Small intestine (tissue), 7 donors: ENCODE data around the gene PODXL2. TPM values are rescaled to one million over a fixed set of nuclear protein-coding genes. Genes with fewer than 3 reads are reported as not detected.

Experiments used
- DNase-seq, 2 donors: peaks; one replicate each; pipeline versions ENCODE4 v3.0.0 to v3.0.0-alpha.2; 2013
- FAIRE-seq: peaks from 2 replicates; lab custom pipeline; 2012; peaks lifted over from hg19 to GRCh38; lab: Jason Lieb, UNC
- H3K27ac ChIP-seq, 3 donors: one replicate each; pipeline ENCODE4 v1.5.1; 2013; ENCODE audit warnings: low read length in 2 of 3, mild to moderate bottlenecking in 2 of 3, control low read depth in 1 of 3, inconsistent platforms in 1 of 3, low read depth in 1 of 3, moderate library complexity in 1 of 3
- H3K27me3 ChIP-seq, 3 donors: one replicate each; pipeline ENCODE4 v1.6.1; 2013; ENCODE audit warnings: low read length in 3 of 3, inconsistent platforms in 1 of 3; ENCODE audit not compliant: control insufficient read depth in 3 of 3, insufficient read depth in 3 of 3
- H3K36me3 ChIP-seq, 3 donors: one replicate each; pipeline ENCODE4 v1.6.1; 2013; ENCODE audit warnings: low read length in 3 of 3, inconsistent platforms in 1 of 3, low read depth in 1 of 3, mild to moderate bottlenecking in 1 of 3, moderate library complexity in 1 of 3; ENCODE audit not compliant: control insufficient read depth in 3 of 3, insufficient read depth in 2 of 3
- H3K4me1 ChIP-seq, 3 donors: one replicate each; pipeline ENCODE4 v1.6.1; 2013; ENCODE audit warnings: low read length in 2 of 3, inconsistent platforms in 1 of 3, low read depth in 1 of 3, mild to moderate bottlenecking in 1 of 3, moderate library complexity in 1 of 3; ENCODE audit not compliant: control insufficient read depth in 3 of 3, insufficient read depth in 2 of 3
- H3K4me3 ChIP-seq, 3 donors: one replicate each; pipeline ENCODE4 v1.5.1; 2013; ENCODE audit warnings: low read length in 3 of 3, control low read depth in 1 of 3, inconsistent platforms in 1 of 3, low read depth in 1 of 3, mild to moderate bottlenecking in 1 of 3, moderate library complexity in 1 of 3
- H3K9me3 ChIP-seq, 2 donors: one replicate each; pipeline ENCODE4 v1.6.1; 2013; ENCODE audit warnings: low read depth in 1 of 2, low read length in 1 of 2; ENCODE audit not compliant: control insufficient read depth in 2 of 2, insufficient read depth in 1 of 2
- WGBS, 3 donors: extraction: QIAGEN DNeasy Blood & Tissue Kit; methylation state at CpG; one replicate each; pipeline ENCODE4 v1.1.7; 2013; 5-methylcytosine and 5-hydroxymethylcytosine counted together
- polyA plus RNA-seq, 4 donors: library from polyadenylated mRNA; stranded (reverse) in 3 of 4; unstranded in 1 of 4; fragments of 200-250 nt in 3 of 4; fragments of 120-200 nt in 1 of 4; gene quantifications; one replicate each; pipeline versions ENCODE4 v1.2.1 to v1.2.3, GENCODE V29; 2013
- donor health status: healthy with polysubstance abuse.
- donor health status: control.
- donor health status: control.
- donor health status: Bipolar disorder and iron deficiency.
- donor health status: healthy.

Gene PODXL2
- polyA plus RNA-seq, 4 donors, result 1.6 to 17.0 (median 4.2) TPM

DNA sequence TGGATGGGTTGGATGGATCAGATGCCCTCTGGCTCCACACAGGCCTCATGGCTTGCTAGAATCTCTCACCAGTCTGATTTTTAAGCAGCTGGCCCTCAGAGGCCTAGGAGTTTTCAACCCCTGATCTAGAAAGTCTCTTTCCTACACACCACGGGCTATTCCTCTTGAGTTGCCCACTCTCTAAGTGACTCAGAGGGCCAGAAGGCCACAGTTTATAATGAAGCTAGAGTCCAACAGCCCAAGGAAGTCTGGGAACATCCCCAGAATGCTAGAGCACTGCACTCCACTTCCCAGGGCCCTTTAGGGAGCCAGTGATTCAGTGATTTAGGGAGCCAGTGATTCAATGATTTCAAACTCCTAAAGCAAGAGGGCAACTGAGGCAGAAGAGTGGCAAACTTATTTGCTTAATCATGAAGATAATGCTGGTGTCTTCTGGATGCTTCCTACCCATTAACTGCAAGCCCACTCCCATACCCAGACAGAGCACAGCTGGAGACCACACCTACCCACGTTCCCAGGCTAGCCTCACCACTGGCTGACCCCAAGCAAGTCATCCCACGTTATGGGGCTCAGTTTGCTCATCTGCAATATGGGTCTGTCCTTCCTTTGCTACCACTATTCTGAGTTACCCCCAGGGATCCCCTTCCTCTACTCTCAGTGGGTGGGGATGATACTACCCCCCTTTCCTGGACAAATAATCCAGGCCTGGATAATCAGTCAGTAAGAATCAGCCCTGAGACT, 80.5 kb downstream of the PODXL2 start:
- DNase-seq (no peak), FAIRE-seq (no peak)
- 69 to 78% (median 70%) methylated on average over 3 of the region's 3 CpGs for WGBS, 3 donors

DNA sequence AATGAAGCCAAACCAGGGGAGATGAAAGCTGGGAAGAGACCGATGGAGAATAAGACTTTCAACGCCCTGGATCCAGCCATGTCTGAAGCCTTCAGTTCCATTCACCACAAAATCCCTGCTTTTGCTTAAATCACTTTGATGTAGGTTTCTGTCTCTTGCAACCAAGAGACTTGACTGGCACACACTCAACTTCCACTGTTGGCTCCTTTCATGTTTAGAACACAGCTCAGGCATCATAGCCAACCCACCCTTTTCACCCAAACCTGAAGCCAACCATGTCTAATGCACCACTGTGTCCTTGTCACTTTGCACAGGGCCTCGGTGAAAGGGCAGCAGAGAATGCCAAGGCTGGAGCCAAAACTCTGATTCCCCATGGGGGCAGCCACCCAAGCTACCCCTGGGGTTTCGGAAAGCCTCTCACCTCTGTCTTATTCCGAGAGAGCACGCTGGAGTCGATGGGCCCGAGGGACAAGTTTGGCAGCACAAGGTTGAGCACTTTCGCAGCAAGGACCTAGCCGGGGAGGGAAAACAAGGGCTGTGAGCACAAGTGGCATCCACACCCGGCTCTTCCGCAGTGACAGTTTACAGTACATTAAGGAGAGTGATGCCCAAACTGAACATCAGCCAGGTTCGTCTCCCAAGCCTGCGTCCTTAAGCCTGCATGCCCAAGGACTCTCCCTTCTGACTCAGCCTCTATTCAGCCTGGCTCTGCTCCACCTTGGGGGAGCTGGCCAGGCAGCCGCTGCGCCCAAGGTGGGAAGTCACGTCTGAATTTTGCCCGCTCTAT, 81.4 kb downstream of the PODXL2 start:
- H3K36me3 ChIP-seq, result peaks cover 0 to 30% (median 0%) of the 10 kb centered on the region in 3 donors
- no peak overlapping the region for H3K27ac ChIP-seq
- WGBS, 3 donors, result 87 to 92% (median 89%) methylated on average over 18 of the region's 18 CpGs
- no peaks in the 10 kb centered on the region for H3K9me3 ChIP-seq
- no peaks in the 10 kb centered on the region for H3K4me1 ChIP-seq
- H3K27me3 ChIP-seq, result no peaks in the 10 kb centered on the region
- FAIRE-seq, result no peak
- no peak for DNase-seq
- H3K4me3 ChIP-seq, result no peak overlapping the region

More for the DNA sequence above, 80.5 kb downstream of the PODXL2 start:
- no peak overlapping the region for H3K4me3 ChIP-seq
- H3K27ac ChIP-seq, result no peak overlapping the region
- H3K27me3 ChIP-seq, result no peaks in the 10 kb centered on the region
- H3K36me3 ChIP-seq, result peaks cover 0 to 23% (median 0%) of the 10 kb centered on the region in 3 donors
- H3K4me1 ChIP-seq, result no peaks in the 10 kb centered on the region
- no peaks in the 10 kb centered on the region for H3K9me3 ChIP-seq

DNA sequence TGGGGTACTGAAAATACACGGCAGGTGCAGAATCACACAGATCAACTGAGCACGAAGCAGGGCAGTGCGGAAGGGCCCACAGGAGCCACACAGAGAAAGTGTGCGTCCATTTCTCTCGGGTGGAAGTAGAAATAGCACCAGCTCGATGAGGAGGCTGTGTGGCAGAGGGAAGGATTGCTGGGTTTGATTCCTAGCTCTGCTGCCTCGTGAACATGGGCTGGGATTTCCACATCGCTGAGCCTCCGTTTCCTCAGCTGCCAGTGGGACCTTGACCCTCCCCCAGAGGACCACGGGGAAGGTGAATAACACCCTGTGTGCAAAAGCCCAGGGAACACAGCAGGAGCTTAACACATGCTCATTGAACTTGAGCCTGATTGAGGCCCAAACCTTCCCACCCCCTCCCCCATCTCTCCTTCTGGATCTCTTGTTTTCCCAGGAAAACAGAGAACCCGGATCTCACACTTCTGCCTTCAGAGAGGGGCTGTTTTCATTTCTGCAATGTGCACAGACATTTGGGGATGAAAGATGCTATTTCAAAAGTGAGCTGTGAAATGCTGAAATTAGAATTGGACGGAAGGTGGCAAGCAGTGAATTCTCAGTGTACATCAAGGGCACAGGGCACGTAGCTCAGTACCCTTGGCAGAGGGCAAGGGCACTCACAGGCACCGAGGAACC, 82.2 kb downstream of the PODXL2 start:
- Histone ChIP-seq H3K9me3 (no peaks in the 10 kb centered on the region), H3K27me3 (no peaks in the 10 kb centered on the region), H3K4me3 (no peak overlapping the region), H3K27ac (no peak overlapping the region), H3K4me1 (no peaks in the 10 kb centered on the region), H3K36me3 (peaks cover 0 to 37% (median 0%) of the 10 kb centered on the region in 3 donors)
- WGBS, 3 donors, result 84 to 88% (median 85%) methylated on average over 14 of the region's 14 CpGs
- FAIRE-seq, result no peak
- no peak for DNase-seq

DNA sequence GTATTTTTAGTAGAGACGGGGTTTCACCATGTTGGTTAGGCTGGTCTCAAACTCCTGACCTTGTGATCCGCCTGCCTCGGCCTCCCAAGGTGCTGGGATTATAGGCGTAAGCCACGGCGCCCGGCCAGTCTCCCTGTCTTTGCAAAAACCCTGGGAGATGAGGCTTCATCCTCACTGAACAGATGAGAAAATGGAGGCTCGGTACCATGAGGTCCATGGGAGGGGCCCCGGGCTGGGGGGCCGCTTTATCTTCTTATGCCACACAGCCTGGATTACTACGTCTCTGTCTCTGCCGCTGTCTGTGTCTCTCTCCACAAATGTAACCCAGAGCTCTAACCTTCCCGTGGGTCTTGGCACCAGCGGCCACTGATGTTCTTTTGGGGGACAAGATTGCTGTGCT, 82.9 kb downstream of the PODXL2 start:
- no peaks in the 10 kb centered on the region for H3K9me3 ChIP-seq
- H3K36me3 ChIP-seq, result peaks cover 0 to 37% (median 0%) of the 10 kb centered on the region in 3 donors
- FAIRE-seq, result no peak
- WGBS, 3 donors, result 90 to 97% (median 95%) methylated on average over 14 of the region's 14 CpGs
- no peaks in the 10 kb centered on the region for H3K4me1 ChIP-seq
- H3K27me3 ChIP-seq, result no peaks in the 10 kb centered on the region
- no peak for DNase-seq
- no peak overlapping the region for H3K27ac ChIP-seq
- H3K4me3 ChIP-seq, result no peak overlapping the region

DNA sequence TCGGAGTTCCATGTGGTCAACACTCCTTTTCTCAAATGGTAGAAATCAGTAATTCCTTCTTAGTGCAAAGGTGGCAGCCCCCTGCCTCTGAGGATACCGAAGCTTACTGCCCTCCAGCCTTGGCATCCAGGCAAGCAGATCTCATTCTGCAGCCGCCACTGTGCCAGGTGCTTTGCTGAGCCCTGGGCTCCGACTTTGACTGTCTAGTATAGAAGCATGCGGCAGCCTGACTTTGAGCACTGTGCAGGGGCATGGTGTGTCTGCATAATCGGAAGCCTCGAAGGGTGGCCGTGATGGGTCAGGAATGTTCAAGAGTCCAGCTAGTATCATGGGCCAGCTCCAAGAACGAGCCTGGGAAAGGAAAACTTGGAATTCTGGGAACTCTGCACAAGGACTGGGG, 83.5 kb downstream of the PODXL2 start:
- DNase-seq, result no peak
- H3K4me1 ChIP-seq, result no peaks in the 10 kb centered on the region
- H3K4me3 ChIP-seq, result no peak overlapping the region
- no peak overlapping the region for H3K27ac ChIP-seq
- WGBS, 3 donors, result 84 to 93% (median 85%) methylated on average over 9 of the region's 9 CpGs
- H3K9me3 ChIP-seq, result no peaks in the 10 kb centered on the region
- no peak for FAIRE-seq
- H3K27me3 ChIP-seq, result no peaks in the 10 kb centered on the region
- peaks cover 0 to 37% (median 0%) of the 10 kb centered on the region in 3 donors for H3K36me3 ChIP-seq

DNA sequence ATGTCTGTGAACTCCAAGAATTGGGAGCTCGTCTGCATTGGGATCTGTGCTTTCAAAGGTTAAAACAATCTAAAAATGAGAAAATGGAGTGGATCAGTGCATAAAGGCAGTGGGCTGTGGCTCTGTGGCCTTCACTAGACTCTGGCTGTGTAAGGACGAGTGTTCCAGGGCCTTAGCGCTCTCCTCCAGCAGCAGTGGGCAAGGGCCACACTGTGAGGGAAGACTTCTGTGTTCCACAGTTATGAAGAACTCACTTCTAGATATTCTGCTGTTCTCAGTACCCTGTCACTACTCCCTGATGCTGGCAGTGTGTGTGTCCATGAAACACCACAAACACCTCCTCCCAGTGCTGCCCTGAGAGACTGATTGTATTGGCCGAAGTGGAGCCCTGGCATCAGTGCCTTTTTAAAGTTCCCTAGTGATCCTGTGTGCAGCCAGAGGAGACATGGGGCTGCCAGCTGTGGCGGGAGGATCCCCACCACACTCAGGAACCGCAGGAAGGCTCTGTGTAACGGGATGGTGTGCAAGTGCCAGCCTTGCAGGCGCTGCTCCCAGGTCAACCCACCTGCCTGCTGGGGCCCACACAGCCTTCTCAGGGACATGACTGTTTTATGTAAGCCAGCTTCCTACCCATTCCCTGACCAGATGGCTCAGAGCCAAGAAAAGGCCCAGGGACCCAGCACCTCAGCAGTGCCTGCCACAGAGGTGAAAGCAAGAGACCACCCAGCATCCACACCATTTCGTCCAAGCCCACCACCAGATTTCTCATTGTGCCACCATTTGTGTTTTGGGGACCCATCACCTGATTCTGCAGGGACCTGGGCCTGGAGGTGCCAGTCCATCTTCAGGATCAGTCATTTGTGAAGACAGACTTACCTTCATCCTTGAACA, 84.1 kb downstream of the PODXL2 start:
- 82 to 88% (median 82%) methylated on average over 9 of the region's 9 CpGs for WGBS, 3 donors
- Histone ChIP-seq H3K4me1 (no peaks in the 10 kb centered on the region), H3K36me3 (peaks cover 0 to 34% (median 0%) of the 10 kb centered on the region in 3 donors), H3K27ac (no peak overlapping the region), H3K9me3 (no peaks in the 10 kb centered on the region), H3K4me3 (no peak overlapping the region), H3K27me3 (no peaks in the 10 kb centered on the region)
- FAIRE-seq (no peak), DNase-seq (no peak)

DNA sequence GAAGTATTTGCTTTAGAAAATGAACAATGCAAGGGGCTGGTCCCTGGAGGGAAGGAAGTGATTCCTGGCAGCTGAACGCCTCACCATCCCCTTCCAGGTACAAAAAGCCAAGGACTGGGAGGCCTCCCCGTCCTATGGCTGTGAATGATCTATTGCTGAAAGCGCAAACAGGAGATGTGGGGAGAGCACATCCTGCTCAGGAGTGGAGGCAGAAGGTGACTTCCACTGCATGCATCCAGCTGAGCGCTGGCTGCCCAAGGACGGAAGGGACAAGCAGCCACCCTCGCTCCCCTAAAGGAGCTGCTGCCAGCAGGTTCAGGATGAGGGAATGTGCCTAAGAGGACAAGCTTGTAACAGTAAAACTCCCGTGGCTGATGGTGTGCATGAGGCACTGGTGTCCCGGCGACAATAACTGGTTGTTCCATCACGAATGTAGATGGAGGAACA, 85.2 kb downstream of the PODXL2 start:
- Histone ChIP-seq H3K27me3 (no peaks in the 10 kb centered on the region), H3K36me3 (peaks cover 0 to 38% (median 0%) of the 10 kb centered on the region in 3 donors), H3K27ac (no peak overlapping the region), H3K4me1 (no peaks in the 10 kb centered on the region), H3K9me3 (no peaks in the 10 kb centered on the region), H3K4me3 (no peak overlapping the region)
- 73 to 78% (median 75%) methylated on average over 10 of the region's 10 CpGs for WGBS, 3 donors
- FAIRE-seq, result no peak
- no peak for DNase-seq
